Memory B cell (primary cell): ENCODE measurements around the gene NDUFAF3.
A peak's percentile ranks its signal among the peaks of the same experiment; 100 is the strongest.

Experiments used
- ATAC-seq: fragments of 150-1000 bp; cut with Tn5 transposase; 2 replicates; pipeline ENCODE4 v1.10.0; 2021; ENCODE audit warnings: low read depth, mild to moderate bottlenecking, moderate library complexity
- DNase-seq, 2 donors: peaks; one replicate each; pipeline ENCODE4 v3.0.0; 2022; ENCODE audit warnings: low spot score in 2 of 2
- H3K27ac Mint-ChIP-seq: one replicate; pipeline ENCODE4 v1.8.0; 2022; ENCODE audit warnings: mild to moderate bottlenecking, moderate library complexity, mixed read lengths
- H3K27me3 Mint-ChIP-seq: one replicate; pipeline ENCODE4 v1.8.0; 2022; ENCODE audit warnings: mixed read lengths
- H3K36me3 Mint-ChIP-seq: one replicate; pipeline ENCODE4 v1.8.0; 2022; ENCODE audit warnings: mild to moderate bottlenecking, mixed read lengths
- H3K4me1 Mint-ChIP-seq: one replicate; pipeline ENCODE4 v1.8.0; 2022; ENCODE audit warnings: mixed read lengths
- H3K4me3 Mint-ChIP-seq: one replicate; pipeline ENCODE4 v1.8.0; 2022; ENCODE audit warnings: mild to moderate bottlenecking, moderate library complexity, mixed read lengths
- H3K9me3 Mint-ChIP-seq: one replicate; pipeline ENCODE4 v1.8.0; 2022; ENCODE audit warnings: mixed read lengths

Gene NDUFAF3

GRCh38 chr3:48991851-48992545 lies 29.9 kb upstream of the NDUFAF3 start:
- H3K27me3 Mint-ChIP-seq: no peaks in the 10 kb centered on the region
- H3K36me3 Mint-ChIP-seq: peaks cover 6% of the 10 kb centered on the region
- peak overlapping the region; percentile 89 for H3K27ac Mint-ChIP-seq
- peaks cover 27% of the 10 kb centered on the region for H3K4me1 Mint-ChIP-seq
- peak overlapping the region; percentile 43 for H3K4me3 Mint-ChIP-seq
- ATAC-seq (no peak), DNase-seq (no peak)
- H3K9me3 Mint-ChIP-seq: no peaks in the 10 kb centered on the region

- ATAC-seq: no peak
- peaks cover 6% of the 10 kb centered on the region for H3K36me3 Mint-ChIP-seq
- no peak for DNase-seq
- H3K9me3 Mint-ChIP-seq: no peaks in the 10 kb centered on the region
- no peaks in the 10 kb centered on the region for H3K27me3 Mint-ChIP-seq
- no peak overlapping the region for H3K4me3 Mint-ChIP-seq
- no peak overlapping the region for H3K27ac Mint-ChIP-seq
- peaks cover 24% of the 10 kb centered on the region for H3K4me1 Mint-ChIP-seq
Observed at GRCh38 chr3:48993834-48994233, 28.1 kb upstream of the NDUFAF3 start.

GRCh38 chr3:48996640-48997039 lies 25.3 kb upstream of the NDUFAF3 start:
- H3K4me1 Mint-ChIP-seq: peaks cover 8% of the 10 kb centered on the region
- H3K27ac Mint-ChIP-seq: no peak overlapping the region
- ATAC-seq (no peak), DNase-seq (no peak)
- H3K4me3 Mint-ChIP-seq: no peak overlapping the region
- peaks cover 6% of the 10 kb centered on the region for H3K36me3 Mint-ChIP-seq
- H3K9me3 Mint-ChIP-seq: no peaks in the 10 kb centered on the region
- H3K27me3 Mint-ChIP-seq: no peaks in the 10 kb centered on the region

- H3K27me3 Mint-ChIP-seq: no peaks in the 10 kb centered on the region
- DNase-seq (no peak), ATAC-seq (no peak)
- H3K36me3 Mint-ChIP-seq: peaks cover 6% of the 10 kb centered on the region
- H3K4me3 Mint-ChIP-seq: no peak overlapping the region
- no peaks in the 10 kb centered on the region for H3K9me3 Mint-ChIP-seq
- H3K4me1 Mint-ChIP-seq: peaks cover 7% of the 10 kb centered on the region
- H3K27ac Mint-ChIP-seq: no peak overlapping the region
Observed at GRCh38 chr3:48997102-48997635, 24.8 kb upstream of the NDUFAF3 start.

GRCh38 chr3:48997714-48998637 lies 23.9 kb upstream of the NDUFAF3 start:
- H3K4me3 Mint-ChIP-seq: no peak overlapping the region
- H3K27me3 Mint-ChIP-seq: no peaks in the 10 kb centered on the region

GRCh38 chr3:48999085-48999858 lies 22.6 kb upstream of the NDUFAF3 start:
- H3K4me1 Mint-ChIP-seq: peaks cover 5% of the 10 kb centered on the region
- H3K4me3 Mint-ChIP-seq: no peak overlapping the region
- no peaks in the 10 kb centered on the region for H3K9me3 Mint-ChIP-seq
- DNase-seq (no peak), ATAC-seq (no peak)
- H3K27ac Mint-ChIP-seq: peak overlapping the region; percentile 15
- H3K36me3 Mint-ChIP-seq: peaks cover 6% of the 10 kb centered on the region
- no peaks in the 10 kb centered on the region for H3K27me3 Mint-ChIP-seq

More at GRCh38 chr3:48997714-48998637, 23.9 kb upstream of the NDUFAF3 start:
- ATAC-seq (no peak), DNase-seq (no peak)
- no peaks in the 10 kb centered on the region for H3K9me3 Mint-ChIP-seq
- H3K27ac Mint-ChIP-seq: no peak overlapping the region
- peaks cover 6% of the 10 kb centered on the region for H3K36me3 Mint-ChIP-seq
- peaks cover 7% of the 10 kb centered on the region for H3K4me1 Mint-ChIP-seq

GRCh38 chr3:49001155-49001554 lies 20.8 kb upstream of the NDUFAF3 start:
- Mint-ChIP-seq H3K36me3 (no peaks in the 10 kb centered on the region), H3K27me3 (no peaks in the 10 kb centered on the region), H3K27ac (no peak overlapping the region), H3K9me3 (no peaks in the 10 kb centered on the region), H3K4me3 (no peak overlapping the region), H3K4me1 (peaks cover 2% of the 10 kb centered on the region)
- ATAC-seq: no peak
- DNase-seq: no peak

GRCh38 chr3:49004352-49005302 lies 17.3 kb upstream of the NDUFAF3 start:
- peaks cover 19% of the 10 kb centered on the region for H3K4me1 Mint-ChIP-seq
- no peaks in the 10 kb centered on the region for H3K9me3 Mint-ChIP-seq
- H3K27ac Mint-ChIP-seq: no peak overlapping the region
- no peak for DNase-seq
- no peak overlapping the region for H3K4me3 Mint-ChIP-seq
- no peak for ATAC-seq
- no peaks in the 10 kb centered on the region for H3K27me3 Mint-ChIP-seq
- no peaks in the 10 kb centered on the region for H3K36me3 Mint-ChIP-seq

GRCh38 chr3:49005303-49005680 lies 16.6 kb upstream of the NDUFAF3 start:
- H3K27ac Mint-ChIP-seq: no peak overlapping the region
- ATAC-seq: no peak
- no peak overlapping the region for H3K4me3 Mint-ChIP-seq
- H3K9me3 Mint-ChIP-seq: no peaks in the 10 kb centered on the region
- no peaks in the 10 kb centered on the region for H3K36me3 Mint-ChIP-seq
- H3K27me3 Mint-ChIP-seq: no peaks in the 10 kb centered on the region
- H3K4me1 Mint-ChIP-seq: peaks cover 19% of the 10 kb centered on the region
- DNase-seq: no peak

- H3K27me3 Mint-ChIP-seq: no peaks in the 10 kb centered on the region
- ATAC-seq: no peak
- peak overlapping the region; percentile 99 for H3K27ac Mint-ChIP-seq
- no peaks in the 10 kb centered on the region for H3K36me3 Mint-ChIP-seq
- peak overlapping the region; percentile 100 for H3K4me3 Mint-ChIP-seq
- no peak for DNase-seq
- peaks cover 19% of the 10 kb centered on the region for H3K4me1 Mint-ChIP-seq
- H3K9me3 Mint-ChIP-seq: no peaks in the 10 kb centered on the region
Observed at GRCh38 chr3:49005998-49006397, 15.9 kb upstream of the NDUFAF3 start.

GRCh38 chr3:49006408-49007067 lies 15.4 kb upstream of the NDUFAF3 start:
- H3K9me3 Mint-ChIP-seq: no peaks in the 10 kb centered on the region
- peak overlapping the region; percentile 99 for H3K27ac Mint-ChIP-seq
- ATAC-seq: no peak
- DNase-seq: no peak
- H3K4me1 Mint-ChIP-seq: peaks cover 20% of the 10 kb centered on the region
- no peaks in the 10 kb centered on the region for H3K27me3 Mint-ChIP-seq
- H3K4me3 Mint-ChIP-seq: peak overlapping the region; percentile 100
- no peaks in the 10 kb centered on the region for H3K36me3 Mint-ChIP-seq

- Mint-ChIP-seq H3K36me3 (no peaks in the 10 kb centered on the region), H3K4me3 (peak within 1 kb of the TSS; percentile 100), H3K4me1 (peaks cover 20% of the 10 kb centered on the region), H3K9me3 (no peaks in the 10 kb centered on the region), H3K27me3 (no peaks in the 10 kb centered on the region), H3K27ac (peak within 1 kb of the TSS; percentile 99)
- DNase-seq (peak; percentile 90 to 96), ATAC-seq (peak; percentile 88)
Observed at GRCh38 chr3:49007068-49007770, 14.7 kb upstream of the NDUFAF3 start, which contains the start of gene WDR6. TSS of gene WDR6 (plus strand) at chr3:49007391. CDS start at chr3:49007432, 41 bp downstream.
